Measurements from ENCODE around the gene FHOD3.

Gene FHOD3

GRCh38 chr18:36623091-36623490 is 325.6 kb downstream of the FHOD3 start:
- TF ChIP-seq, protein P1, sequence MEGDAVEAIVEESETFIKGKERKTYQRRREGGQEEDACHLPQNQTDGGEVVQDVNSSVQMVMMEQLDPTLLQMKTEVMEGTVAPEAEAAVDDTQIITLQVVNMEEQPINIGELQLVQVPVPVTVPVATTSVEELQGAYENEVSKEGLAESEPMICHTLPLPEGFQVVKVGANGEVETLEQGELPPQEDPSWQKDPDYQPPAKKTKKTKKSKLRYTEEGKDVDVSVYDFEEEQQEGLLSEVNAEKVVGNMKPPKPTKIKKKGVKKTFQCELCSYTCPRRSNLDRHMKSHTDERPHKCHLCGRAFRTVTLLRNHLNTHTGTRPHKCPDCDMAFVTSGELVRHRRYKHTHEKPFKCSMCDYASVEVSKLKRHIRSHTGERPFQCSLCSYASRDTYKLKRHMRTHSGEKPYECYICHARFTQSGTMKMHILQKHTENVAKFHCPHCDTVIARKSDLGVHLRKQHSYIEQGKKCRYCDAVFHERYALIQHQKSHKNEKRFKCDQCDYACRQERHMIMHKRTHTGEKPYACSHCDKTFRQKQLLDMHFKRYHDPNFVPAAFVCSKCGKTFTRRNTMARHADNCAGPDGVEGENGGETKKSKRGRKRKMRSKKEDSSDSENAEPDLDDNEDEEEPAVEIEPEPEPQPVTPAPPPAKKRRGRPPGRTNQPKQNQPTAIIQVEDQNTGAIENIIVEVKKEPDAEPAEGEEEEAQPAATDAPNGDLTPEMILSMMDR (conservative IDR thresholded peaks at IDR 0.05; ENCODE audit: low read length), result no peak
- H3K4me3 ChIP-seq (ENCODE audit: low read length), result no peak overlapping the region
- DNase-seq (ENCODE audit: low read depth), result no peak

DNA sequence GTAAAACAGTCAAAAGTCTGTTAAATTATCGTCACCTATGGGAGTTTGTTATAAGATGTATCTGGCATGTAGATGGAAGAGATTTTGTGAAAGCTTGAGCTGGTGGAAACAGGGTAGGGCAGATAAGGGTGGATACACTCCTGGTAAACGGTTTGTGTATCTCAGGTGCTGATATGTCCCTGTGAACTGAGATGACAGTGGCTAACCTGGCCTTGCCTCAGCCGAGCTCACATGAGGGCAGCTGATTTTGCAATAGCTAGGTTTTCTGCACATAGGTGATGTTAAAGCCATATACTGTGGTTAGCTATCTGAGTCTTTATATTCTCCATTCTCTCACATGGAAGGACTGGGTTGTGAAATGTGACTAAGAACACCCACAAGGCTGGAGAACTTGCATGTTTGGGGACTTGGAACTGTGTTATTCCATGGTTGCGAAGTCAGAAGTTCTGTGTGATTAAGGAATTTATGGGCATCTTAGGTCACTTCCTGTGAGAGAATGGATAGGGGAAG is 326.2 kb downstream of the FHOD3 start:
- DNase-seq (ENCODE audit: low read depth), result peak; percentile 49
- H3K4me3 ChIP-seq (ENCODE audit: low read length), result no peak overlapping the region
- TF ChIP-seq, protein P1 (conservative IDR thresholded peaks at IDR 0.05; ENCODE audit: low read length), result no peak

GRCh38 chr18:36624451-36625167 is 327.1 kb downstream of the FHOD3 start:
- TF ChIP-seq, protein P1 (conservative IDR thresholded peaks at IDR 0.05; ENCODE audit: low read length), result no peak
- no peak overlapping the region for H3K4me3 ChIP-seq (ENCODE audit: low read length)
- no peak for DNase-seq (ENCODE audit: low read depth)

DNA sequence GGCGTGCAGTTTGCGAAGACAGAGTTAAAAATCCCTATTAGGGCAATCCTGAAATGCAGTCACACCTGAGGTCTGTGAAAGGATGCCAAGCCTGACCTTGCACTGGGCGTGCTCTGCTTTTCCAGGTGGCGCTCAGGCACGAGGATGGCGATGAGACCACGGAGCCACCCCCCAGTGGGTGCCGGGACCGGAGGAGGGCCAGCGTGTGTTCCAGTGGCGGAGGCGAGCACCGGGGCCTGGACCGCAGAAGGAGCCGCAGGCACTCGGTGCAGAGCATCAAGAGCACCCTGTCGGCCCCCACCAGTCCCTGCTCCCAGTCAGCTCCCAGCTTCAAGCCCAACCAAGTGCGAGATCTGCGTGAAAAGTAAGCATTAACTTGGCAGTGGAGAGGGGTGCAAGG is 327.9 kb downstream of the FHOD3 start:
- no peak overlapping the region for H3K4me3 ChIP-seq (ENCODE audit: low read length)
- DNase-seq (ENCODE audit: low read depth), result no peak
- TF ChIP-seq, protein P1 (conservative IDR thresholded peaks at IDR 0.05; ENCODE audit: low read length), result no peak

DNA sequence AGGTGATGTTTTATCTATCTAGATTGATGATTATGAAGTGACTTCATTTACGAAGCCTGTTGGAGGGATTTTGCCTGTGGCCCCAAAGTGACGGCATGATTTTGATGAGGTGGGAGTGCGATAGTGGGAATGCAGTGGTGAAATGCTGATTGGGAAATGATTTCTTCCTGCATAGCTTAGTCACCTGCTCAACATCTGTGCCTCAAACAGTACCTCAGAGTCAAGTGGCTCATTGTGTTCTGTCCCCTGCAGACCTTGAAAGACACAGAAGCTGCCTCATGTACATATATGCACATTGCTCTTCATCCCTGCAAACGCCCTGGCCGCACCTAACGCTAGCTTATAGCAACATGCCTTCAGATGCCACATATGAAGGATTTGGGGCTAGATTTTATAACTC is 330.1 kb downstream of the FHOD3 start:
- peak; percentile 58 for DNase-seq (ENCODE audit: low read depth)

DNA sequence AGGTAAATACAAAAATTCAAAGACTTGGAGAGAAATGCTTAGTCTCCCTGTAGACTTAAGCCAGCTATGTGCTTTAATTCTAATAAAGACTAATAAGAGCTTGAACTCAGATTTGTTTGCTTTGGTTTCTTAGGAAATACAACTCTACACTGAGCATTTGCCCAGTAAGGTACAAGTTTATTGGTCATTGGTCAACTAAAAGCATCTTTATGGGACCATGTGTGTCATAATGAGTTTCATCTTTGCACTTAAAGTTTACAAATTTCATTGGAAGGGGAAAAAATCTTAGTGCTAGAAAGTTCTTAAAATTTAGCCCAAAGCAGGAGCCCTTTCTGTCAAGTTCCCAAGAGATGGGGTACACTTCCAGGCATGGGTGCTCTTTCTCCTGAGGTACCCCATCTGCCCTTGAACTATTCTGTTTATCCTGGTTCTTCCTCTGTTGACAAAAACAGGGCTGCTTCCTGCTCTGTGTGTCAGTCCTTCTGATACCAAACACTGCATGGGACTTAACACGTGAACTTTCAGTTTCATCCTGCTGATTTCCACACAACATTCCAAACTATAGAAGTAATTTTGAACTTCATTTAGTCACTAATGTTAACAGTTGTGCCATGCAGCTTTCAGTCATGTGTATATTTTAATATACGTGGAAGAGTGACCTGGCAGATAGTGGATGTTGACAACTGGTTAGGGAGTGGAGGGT is 331.1 kb downstream of the FHOD3 start:
- peak overlapping the region; percentile 39 for H3K4me3 ChIP-seq (ENCODE audit: low read length)
- TF ChIP-seq, protein P1 (conservative IDR thresholded peaks at IDR 0.05; ENCODE audit: low read length), result no peak
- peak; percentile 85 for DNase-seq (ENCODE audit: low read depth)

More for the DNA sequence above, 330.1 kb downstream of the FHOD3 start:
- TF ChIP-seq, protein P1 (conservative IDR thresholded peaks at IDR 0.05; ENCODE audit: low read length), result no peak
- H3K4me3 ChIP-seq (ENCODE audit: low read length), result no peak overlapping the region

DNA sequence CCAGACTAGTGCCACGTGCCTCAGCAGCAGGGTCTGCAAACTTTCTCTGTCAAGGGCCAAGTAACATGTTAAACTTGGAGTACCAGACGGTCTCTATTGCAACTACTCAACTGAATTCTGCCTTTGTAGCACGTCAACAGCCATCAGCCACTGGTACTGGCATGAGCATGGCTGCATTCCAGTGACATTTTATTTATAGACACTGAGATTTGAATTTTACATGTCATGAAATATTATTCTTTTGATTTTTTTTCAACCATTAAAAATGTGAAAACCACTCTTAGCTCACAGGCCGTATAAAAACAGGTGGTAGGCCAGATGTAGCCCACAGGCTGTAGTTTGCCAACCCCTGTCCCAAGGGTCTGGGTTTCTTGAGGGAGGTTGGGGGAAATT is 331.6 kb downstream of the FHOD3 start:
- peak overlapping the region; percentile 20 for H3K4me3 ChIP-seq (ENCODE audit: low read length)
- TF ChIP-seq, protein P1 (conservative IDR thresholded peaks at IDR 0.05; ENCODE audit: low read length), result no peak
- no peak for DNase-seq (ENCODE audit: low read depth)
